Skin of body (tissue), 2 donors: ENCODE results near the gene MAP2K6. TPM values are rescaled to one million over a fixed set of nuclear protein-coding genes. Genes with fewer than 3 reads are reported as not detected.

Source experiments
- DNase-seq: peaks from one replicate; lab custom pipeline; 2025; lab: John Stamatoyannopoulos, UW
- total RNA-seq: library from RNA; depleted of rRNA; stranded (reverse); fragments of >200 nt; gene quantifications from one replicate; pipeline ENCODE4 v1.2.3, GENCODE V29; 2014

MAP2K6 gene
- total RNA-seq, 1 donor from 2014 or later = 8.6 TPM

DNA sequence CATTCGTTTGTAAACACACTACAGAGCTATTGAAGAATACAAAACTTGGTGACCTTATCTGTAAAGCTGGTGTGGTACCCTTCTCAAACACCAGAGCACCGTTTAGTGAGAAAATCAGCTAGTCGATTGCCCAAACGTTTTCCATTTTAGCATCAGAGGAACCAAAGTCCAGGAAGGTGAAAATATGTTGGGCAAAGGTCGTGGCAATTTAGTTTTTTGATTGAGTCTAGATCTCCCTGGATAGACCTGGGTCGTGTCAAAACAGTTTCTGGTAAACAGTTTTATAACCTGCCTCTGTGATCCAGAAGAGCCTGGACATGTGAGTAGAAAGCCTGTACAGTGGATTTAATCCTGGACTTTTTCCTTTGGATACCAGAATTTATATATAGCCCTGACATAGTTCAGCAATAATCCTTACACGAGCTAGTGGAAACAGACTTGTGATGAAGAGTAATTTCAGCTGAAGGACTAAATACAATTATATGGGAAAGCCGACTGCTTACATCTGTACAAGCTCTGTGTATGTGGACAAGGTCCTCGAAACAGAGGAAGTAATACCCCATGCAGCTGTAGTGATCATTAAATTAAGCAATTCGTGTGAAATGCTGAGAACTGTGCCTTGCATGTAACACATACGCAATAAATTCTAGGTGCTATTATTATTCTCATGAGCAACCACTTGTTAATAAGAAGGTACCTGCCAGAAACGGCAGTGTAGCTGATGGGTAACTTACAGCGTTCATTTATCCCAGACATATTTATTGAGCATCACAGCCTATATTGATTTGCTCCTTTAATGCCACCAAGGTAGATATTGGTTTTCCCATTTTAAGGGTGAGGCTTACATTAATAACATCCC lies 72.5 kb downstream of the MAP2K6 start:
- no peak for DNase-seq

DNA sequence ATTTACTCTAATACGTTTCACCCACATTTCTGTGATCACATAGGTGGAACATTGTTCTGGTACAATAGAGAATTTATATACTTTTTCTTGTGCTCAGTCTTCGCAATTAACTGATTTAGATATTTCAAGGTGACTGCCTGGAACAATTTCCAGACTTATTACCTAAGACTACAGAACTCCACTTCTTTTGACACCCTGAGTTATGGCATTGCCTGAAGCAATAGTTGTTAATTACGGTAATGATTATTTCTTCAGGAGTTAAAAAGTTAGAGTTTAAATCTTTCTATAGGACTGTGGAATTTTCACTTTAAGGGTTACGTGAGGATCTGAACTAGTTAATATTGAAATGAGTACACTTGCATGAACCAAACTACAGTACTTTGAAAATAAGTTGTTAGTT lies 74.8 kb downstream of the MAP2K6 start:
- no peak for DNase-seq

DNA sequence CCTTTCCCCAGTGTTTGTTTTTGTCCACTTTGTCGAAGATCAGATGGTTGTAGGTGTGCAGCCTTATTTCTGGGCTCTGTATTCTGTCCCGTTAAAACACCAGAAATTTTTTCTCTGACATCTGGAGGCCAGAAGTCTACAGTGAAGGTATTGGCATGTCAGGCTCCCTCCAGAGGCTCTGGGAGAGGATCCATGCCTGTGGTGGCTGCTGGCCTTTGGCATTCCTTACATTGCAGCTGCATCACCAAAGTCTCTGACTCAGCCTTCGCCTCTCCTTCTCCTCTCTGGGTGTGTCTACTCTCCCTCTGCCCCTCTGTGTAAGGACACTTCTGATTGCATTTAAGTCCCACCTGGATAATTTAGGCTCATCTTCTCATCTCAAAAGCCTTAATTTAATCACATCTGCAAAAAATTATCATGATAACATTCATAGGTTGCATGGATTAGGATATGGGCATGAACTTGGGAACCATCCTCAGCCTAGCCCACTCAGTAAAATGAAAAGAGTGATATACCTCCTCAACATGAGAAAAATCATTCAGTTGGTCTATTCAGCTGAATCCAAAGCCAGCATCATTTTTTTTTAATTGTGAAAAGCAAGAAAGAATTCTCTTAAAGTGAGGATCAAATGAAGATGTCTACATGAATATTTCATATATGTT lies 78.0 kb downstream of the MAP2K6 start:
- no peak for DNase-seq

- no peak for DNase-seq
Observed at GRCh38 chr17:69495787-69496186, 81.3 kb downstream of the MAP2K6 start.

GRCh38 chr17:69497161-69497560 lies 82.7 kb downstream of the MAP2K6 start:
- DNase-seq = no peak

- no peak for DNase-seq
Observed at GRCh38 chr17:69499318-69499717, 84.8 kb downstream of the MAP2K6 start.

- no peak for DNase-seq
Observed at GRCh38 chr17:69500911-69501429, 86.5 kb downstream of the MAP2K6 start.

DNA sequence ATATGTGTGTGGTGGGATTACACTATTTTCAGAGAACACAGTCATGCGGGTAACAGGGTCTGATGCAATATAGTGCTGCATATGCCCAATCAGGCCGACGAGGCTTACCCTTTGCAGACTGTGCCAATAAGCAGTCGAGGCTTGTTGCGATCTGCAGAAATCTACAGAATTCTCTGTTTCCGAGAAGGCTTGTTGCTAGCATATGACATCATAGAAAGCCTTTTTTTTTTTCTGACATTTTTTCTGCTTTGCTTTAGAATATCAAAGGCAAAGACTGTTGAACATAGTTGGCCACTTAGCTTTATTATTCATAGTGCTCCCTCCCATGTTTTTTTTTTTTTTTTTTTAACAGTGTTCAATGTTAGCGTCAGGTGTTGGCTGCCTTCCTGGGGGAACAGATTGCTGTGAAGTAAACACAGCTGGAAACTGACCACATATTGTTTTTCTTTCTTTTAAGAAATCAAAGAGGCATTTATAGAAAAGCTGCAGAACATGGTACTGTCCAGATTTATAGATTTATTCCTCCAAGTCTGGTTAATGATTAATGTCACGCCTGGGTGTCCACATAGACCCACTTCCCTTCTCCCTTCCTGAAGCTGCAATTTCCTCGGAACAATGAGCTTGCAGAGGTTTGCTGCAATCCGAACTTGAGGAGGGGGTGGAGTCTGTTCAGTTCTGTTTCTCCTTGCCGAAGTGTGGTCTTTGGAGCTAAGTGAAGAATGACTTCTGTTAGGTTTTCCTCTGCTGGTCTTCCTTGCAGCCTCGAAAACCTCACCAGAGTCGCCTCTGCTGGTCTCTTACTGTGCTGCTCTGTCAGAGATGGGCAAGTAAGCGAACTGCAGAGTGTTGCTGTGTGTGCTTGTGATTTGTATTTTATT lies 87.3 kb downstream of the MAP2K6 start:
- DNase-seq = peak; percentile 74

GRCh38 chr17:69503711-69504110 lies 89.2 kb downstream of the MAP2K6 start:
- DNase-seq = no peak

DNA sequence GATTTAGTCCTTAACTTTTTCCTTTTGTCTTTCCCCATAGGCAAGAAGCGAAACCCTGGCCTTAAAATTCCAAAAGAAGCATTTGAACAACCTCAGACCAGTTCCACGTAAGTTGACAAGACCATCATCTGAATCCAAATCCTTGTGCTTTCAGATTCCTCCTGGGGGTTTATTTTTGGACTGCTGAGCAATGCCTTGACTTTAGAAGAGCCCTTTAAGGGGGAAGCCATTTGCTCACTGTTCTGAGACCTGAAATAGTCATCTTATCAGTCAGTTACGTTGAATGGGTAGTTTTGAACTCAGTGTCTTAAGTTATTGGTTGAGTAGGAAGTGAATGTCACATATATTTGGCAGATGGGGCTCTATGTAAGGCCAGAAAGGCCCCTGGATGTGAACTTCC lies 91.2 kb downstream of the MAP2K6 start:
- DNase-seq = no peak

- no peak for DNase-seq
Observed at GRCh38 chr17:69506489-69506888, 92.0 kb downstream of the MAP2K6 start.

GRCh38 chr17:69508814-69509213 lies 94.3 kb downstream of the MAP2K6 start:
- DNase-seq = no peak

GRCh38 chr17:69511250-69511649 lies 96.8 kb downstream of the MAP2K6 start:
- DNase-seq = no peak

GRCh38 chr17:69512946-69513345 lies 98.4 kb downstream of the MAP2K6 start:
- no peak for DNase-seq

DNA sequence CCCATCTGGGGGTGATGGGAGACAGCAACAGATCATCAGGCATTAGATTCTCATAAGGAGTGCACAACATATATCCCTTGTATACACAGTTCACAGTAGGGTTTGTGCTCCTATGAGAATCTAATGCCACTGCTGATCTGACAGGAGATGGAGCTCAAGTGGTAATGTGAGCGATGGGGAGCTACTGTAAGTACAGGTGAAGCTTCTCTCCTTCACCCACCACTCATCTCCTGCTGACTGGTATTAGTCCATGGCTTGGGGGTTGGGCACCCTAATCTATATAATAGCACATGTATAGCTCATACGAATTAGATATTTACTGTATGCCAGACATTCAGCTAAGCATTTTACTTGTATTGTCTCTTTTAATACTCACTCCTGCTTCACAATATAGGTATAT lies 101.7 kb downstream of the MAP2K6 start:
- no peak for DNase-seq

GRCh38 chr17:69516911-69517310 lies 102.4 kb downstream of the MAP2K6 start:
- no peak for DNase-seq

- no peak for DNase-seq
Observed at GRCh38 chr17:69518951-69519350, 104.5 kb downstream of the MAP2K6 start.

DNA sequence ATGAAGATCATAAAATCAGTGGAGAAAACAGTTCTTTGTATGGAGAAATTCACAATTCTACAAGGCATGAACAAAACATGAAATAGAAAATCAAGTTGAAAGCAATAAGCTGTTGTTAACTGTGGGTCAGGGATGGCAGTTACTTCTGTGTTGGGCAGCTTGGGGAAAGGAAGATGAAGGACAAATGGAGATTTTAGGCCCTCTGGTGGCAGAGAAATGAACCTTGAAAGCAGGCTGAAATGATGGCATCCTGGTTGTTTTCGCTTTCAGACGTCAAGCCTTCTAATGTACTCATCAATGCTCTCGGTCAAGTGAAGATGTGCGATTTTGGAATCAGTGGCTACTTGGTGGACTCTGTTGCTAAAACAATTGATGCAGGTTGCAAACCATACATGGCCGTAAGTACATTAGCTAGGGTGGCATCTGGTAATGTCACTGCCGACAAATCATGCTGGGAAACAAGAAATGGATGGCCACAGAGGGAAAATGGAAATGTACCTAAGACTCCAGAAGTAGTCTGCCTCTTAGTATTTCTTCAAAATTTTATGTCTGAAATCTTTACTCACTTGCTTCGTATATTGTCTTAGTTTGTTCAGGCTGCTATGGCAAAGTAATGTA lies 108.9 kb downstream of the MAP2K6 start:
- peak; percentile 7 for DNase-seq

GRCh38 chr17:69524854-69525253 lies 110.4 kb downstream of the MAP2K6 start:
- DNase-seq = no peak

DNA sequence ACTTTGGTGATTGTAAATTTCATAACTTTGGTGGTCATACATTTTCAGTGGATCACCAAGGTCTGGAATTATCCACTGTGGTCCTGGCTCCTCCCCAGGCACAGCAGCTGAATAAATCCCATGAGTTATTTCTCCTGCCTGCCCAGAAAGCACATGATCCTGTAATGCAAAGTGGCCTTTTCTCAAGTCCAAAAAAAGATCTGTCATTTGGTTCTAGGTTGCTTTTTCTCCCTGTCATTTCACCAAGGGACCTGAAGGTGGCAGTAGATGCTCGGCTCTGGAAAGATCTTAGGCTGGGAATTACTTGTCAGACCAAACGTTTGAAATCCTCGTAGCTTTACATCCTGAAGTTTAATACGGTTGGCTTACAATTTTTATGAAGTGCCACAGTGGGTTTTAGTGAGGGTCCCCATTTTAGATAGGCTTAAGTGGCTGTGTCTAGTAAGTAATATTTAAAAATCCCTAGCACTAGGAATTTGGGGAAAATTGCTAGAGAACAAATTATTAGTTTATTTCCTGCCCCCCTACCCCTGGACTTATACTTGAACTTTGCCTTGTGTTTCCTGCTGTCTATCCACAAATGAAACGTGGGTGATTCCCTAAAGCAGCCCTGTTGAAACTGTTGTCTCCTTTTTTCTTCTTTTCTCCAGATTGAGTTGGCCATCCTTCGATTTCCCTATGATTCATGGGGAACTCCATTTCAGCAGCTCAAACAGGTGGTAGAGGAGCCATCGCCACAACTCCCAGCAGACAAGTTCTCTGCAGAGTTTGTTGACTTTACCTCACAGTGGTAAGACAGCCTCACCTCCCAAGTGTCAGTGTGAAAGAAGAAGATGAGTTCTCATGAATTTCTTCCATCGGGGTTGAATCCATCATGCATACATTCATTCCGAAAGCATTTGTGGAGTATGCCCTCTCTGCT lies 111.7 kb downstream of the MAP2K6 start:
- peak; percentile 68 for DNase-seq
